Fibroblast of peridontal ligament (primary cell): ENCODE results near the gene APELA.
"Not testable (repeated sequence)": the region's sequence is repeated elsewhere in the genome, so short reads cannot be mapped to it uniquely, and the experiment has no call there.

Experiments used
- DNase-seq: peaks from one replicate; pipeline ENCODE4 v3.0.0-alpha.2; 2010; ENCODE audit errors: extremely low read depth

Gene APELA

GRCh38 chr4:164876700-164877324, at the start of gene APELA:
Gene APELA, plus strand, starts transcription at chr4:164877178. Its CDS starts 154 bp downstream, at chr4:164877332.
- no peak for DNase-seq

- no peak for DNase-seq
Measured at GRCh38 chr4:164828955-164829354, 48.0 kb upstream of the APELA start.

- no peak for DNase-seq
Measured at GRCh38 chr4:164846566-164846965, 30.4 kb upstream of the APELA start.

GRCh38 chr4:164847016-164847415, 30.0 kb upstream of the APELA start:
- no peak for DNase-seq

- no peak for DNase-seq
Measured at GRCh38 chr4:164847967-164848649, 28.9 kb upstream of the APELA start.

- no peak for DNase-seq
Measured at GRCh38 chr4:164856396-164856795, 20.6 kb upstream of the APELA start.

- no peak for DNase-seq
Measured at GRCh38 chr4:164866817-164867490, 10.0 kb upstream of the APELA start.

- DNase-seq, result no peak
Measured at GRCh38 chr4:164871673-164872072, 5.3 kb upstream of the APELA start.

GRCh38 chr4:164872481-164872880, 4.5 kb upstream of the APELA start:
- no peak for DNase-seq

GRCh38 chr4:164874789-164875188, 2.2 kb upstream of the APELA start:
- no peak for DNase-seq

- DNase-seq, result no peak
Measured at GRCh38 chr4:164880489-164881262, 3.7 kb downstream of the APELA start.

GRCh38 chr4:164888096-164888715, 11.2 kb downstream of the APELA start:
- DNase-seq, result no peak

GRCh38 chr4:164890691-164891090, 13.7 kb downstream of the APELA start:
- DNase-seq, result no peak

GRCh38 chr4:164892018-164892417, 15.0 kb downstream of the APELA start:
- DNase-seq, result no peak

GRCh38 chr4:164894702-164895101, 17.7 kb downstream of the APELA start:
- DNase-seq, result no peak

- DNase-seq, result no peak
Measured at GRCh38 chr4:164902608-164903007, 25.6 kb downstream of the APELA start.

- no peak for DNase-seq
Measured at GRCh38 chr4:164904336-164904735, 27.4 kb downstream of the APELA start.

GRCh38 chr4:164904941-164905340, 28.0 kb downstream of the APELA start:
- no peak for DNase-seq

GRCh38 chr4:164906368-164906767, 29.4 kb downstream of the APELA start:
- DNase-seq, result no peak

- DNase-seq, result not testable (repeated sequence)
Measured at GRCh38 chr4:164913506-164913905, 36.5 kb downstream of the APELA start.

GRCh38 chr4:164918956-164919355, 42.0 kb downstream of the APELA start:
- no peak for DNase-seq
